Endodermal cell (in vitro differentiated cells): ENCODE results near the gene CDH13. TPM values are rescaled to one million over a fixed set of nuclear protein-coding genes. Genes with fewer than 3 reads are reported as not detected.

Experiments used
- DNase-seq: peaks from one replicate; pipeline ENCODE4 v3.0.0-alpha.2; 2017
- H3K27ac ChIP-seq: 2 replicates; pipeline ENCODE4 v1.5.1; 2013; ENCODE audit warnings: mild to moderate bottlenecking, low read depth, low read length, moderate library complexity
- H3K27me3 ChIP-seq: 2 replicates; pipeline ENCODE4 v1.6.1; 2013; ENCODE audit warnings: mild to moderate bottlenecking, low read length, moderate library complexity; ENCODE audit not compliant: insufficient read depth, control insufficient read depth, poor library complexity, severe bottlenecking
- H3K36me3 ChIP-seq: 2 replicates; pipeline ENCODE4 v1.7.0; 2013; ENCODE audit warnings: mild to moderate bottlenecking, low read length, moderate library complexity; ENCODE audit not compliant: control insufficient read depth, insufficient read depth
- H3K4me1 ChIP-seq: one replicate; pipeline ENCODE4 v1.7.0; 2013; ENCODE audit warnings: low read length; ENCODE audit not compliant: control insufficient read depth, insufficient read depth
- H3K4me3 ChIP-seq: 2 replicates; pipeline ENCODE4 v1.5.1; 2013; ENCODE audit warnings: mild to moderate bottlenecking, low read length, moderate library complexity
- H3K9ac ChIP-seq: 2 replicates; pipeline ENCODE4 v1.6.1; 2013; ENCODE audit warnings: mild to moderate bottlenecking, low read length, moderate library complexity; ENCODE audit not compliant: poor library complexity, severe bottlenecking; ENCODE audit errors: extremely low read depth
- H3K9me3 ChIP-seq: 2 replicates; pipeline ENCODE4 v1.6.1; 2013; ENCODE audit warnings: mild to moderate bottlenecking, low read length, moderate library complexity; ENCODE audit not compliant: control insufficient read depth
- H3K27ac Mint-ChIP-seq: 2 replicates; pipeline ENCODE4 v1.8.0; 2020; ENCODE audit warnings: mixed read lengths
- H3K27me3 Mint-ChIP-seq: 2 replicates; pipeline ENCODE4 v1.8.0; 2021; ENCODE audit warnings: mild to moderate bottlenecking, mixed read lengths; ENCODE audit not compliant: insufficient read depth
- H3K36me3 Mint-ChIP-seq: 2 replicates; pipeline ENCODE4 v1.8.0; 2020; ENCODE audit warnings: low read depth, mixed read lengths
- H3K4me1 Mint-ChIP-seq: 2 replicates; pipeline ENCODE4 v1.8.0; 2020; ENCODE audit warnings: mixed read lengths
- H3K4me3 Mint-ChIP-seq: 2 replicates; pipeline ENCODE4 v1.8.0; 2020; ENCODE audit warnings: mild to moderate bottlenecking, moderate library complexity, mixed read lengths
- H3K9me3 Mint-ChIP-seq: 2 replicates; pipeline ENCODE4 v1.8.0; 2020; ENCODE audit warnings: mild to moderate bottlenecking, mixed read lengths
- WGBS, 2 experiments: methylation state at CpG; one replicate each; pipeline versions ENCODE4 v1.1.5 to v1.1.7; 2013; ENCODE audit warnings: missing lambda C conversion rate in 2 of 2, mixed read lengths in 1 of 2; ENCODE audit not compliant: insufficient coverage in 1 of 2, insufficient read length in 1 of 2; 5-methylcytosine and 5-hydroxymethylcytosine counted together
- total RNA-seq, 2 donors: library from RNA; stranded (reverse); fragmentation: NEBNext Ultra II Directional in 1 of 2; extraction: Animal tissue kit (Norgen Biotek cat#: 25700) in 1 of 2; gene quantifications; 2 replicates in 1 of 2; 3 replicates in 1 of 2; pipeline ENCODE4 v1.2.1, GENCODE V29; 2021
- TF ChIP-seq, protein P1 (sequence below): fragments of 200-600 bp; sonication (generic); conservative IDR thresholded peaks from 2 replicates; pipeline ENCODE4 v1.5.0; 2021; ENCODE audit warnings: antibody characterized with exemption, mild to moderate bottlenecking

Gene CDH13
- total RNA-seq, 2 donors from 2014 or later: 0.86 to 1.8 TPM

DNA sequence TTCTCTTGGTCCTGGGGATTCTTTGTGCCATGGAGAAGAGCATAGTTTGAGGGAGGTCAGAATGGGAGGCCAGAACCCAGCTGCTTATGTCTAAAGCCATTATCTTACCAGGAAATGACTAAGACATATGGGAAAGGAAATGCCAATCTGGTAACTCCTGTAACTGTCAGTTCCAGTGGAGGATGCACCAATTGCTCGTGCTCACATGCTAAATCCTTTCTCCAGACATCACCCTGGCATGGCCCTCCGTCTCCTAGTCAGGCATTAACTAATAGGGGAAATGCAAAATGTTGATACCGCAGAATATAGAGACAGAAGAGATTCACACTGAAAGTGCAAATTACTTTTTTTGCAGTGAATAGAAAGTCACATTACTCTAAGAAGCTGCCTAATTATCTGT, 925.5 kb downstream of the CDH13 start:
- 89 to 96% methylated on average over 3 of the region's 3 CpGs for WGBS, 2 experiments
- Mint-ChIP-seq H3K4me1 (peaks cover 24% of the 10 kb centered on the region), H3K27me3 (no peaks in the 10 kb centered on the region), H3K4me3 (no peak overlapping the region), H3K36me3 (no peaks in the 10 kb centered on the region), H3K27ac (no peak overlapping the region), H3K9me3 (no peaks in the 10 kb centered on the region)
- TF ChIP-seq, protein P1, sequence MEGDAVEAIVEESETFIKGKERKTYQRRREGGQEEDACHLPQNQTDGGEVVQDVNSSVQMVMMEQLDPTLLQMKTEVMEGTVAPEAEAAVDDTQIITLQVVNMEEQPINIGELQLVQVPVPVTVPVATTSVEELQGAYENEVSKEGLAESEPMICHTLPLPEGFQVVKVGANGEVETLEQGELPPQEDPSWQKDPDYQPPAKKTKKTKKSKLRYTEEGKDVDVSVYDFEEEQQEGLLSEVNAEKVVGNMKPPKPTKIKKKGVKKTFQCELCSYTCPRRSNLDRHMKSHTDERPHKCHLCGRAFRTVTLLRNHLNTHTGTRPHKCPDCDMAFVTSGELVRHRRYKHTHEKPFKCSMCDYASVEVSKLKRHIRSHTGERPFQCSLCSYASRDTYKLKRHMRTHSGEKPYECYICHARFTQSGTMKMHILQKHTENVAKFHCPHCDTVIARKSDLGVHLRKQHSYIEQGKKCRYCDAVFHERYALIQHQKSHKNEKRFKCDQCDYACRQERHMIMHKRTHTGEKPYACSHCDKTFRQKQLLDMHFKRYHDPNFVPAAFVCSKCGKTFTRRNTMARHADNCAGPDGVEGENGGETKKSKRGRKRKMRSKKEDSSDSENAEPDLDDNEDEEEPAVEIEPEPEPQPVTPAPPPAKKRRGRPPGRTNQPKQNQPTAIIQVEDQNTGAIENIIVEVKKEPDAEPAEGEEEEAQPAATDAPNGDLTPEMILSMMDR: no peak
- H3K27me3 ChIP-seq: no peaks in the 10 kb centered on the region
- H3K4me3 ChIP-seq: no peak overlapping the region
- peaks cover 7% of the 10 kb centered on the region for H3K4me1 ChIP-seq
- no peak overlapping the region for H3K9ac ChIP-seq
- H3K36me3 ChIP-seq: no peaks in the 10 kb centered on the region
- H3K27ac ChIP-seq: no peak overlapping the region
- DNase-seq: no peak
- H3K9me3 ChIP-seq: no peaks in the 10 kb centered on the region

GRCh38 chr16:83552930-83553329, 926.2 kb downstream of the CDH13 start:
- Mint-ChIP-seq H3K27me3 (no peaks in the 10 kb centered on the region), H3K4me3 (no peak overlapping the region), H3K36me3 (no peaks in the 10 kb centered on the region), H3K9me3 (no peaks in the 10 kb centered on the region), H3K27ac (no peak overlapping the region), H3K4me1 (peaks cover 23% of the 10 kb centered on the region)
- Histone ChIP-seq H3K27ac (no peak overlapping the region), H3K9ac (no peak overlapping the region), H3K27me3 (no peaks in the 10 kb centered on the region), H3K9me3 (no peaks in the 10 kb centered on the region), H3K36me3 (no peaks in the 10 kb centered on the region), H3K4me1 (peaks cover 7% of the 10 kb centered on the region), H3K4me3 (no peak overlapping the region)
- WGBS, 2 experiments: 87% methylated on average over 10 of the region's 10 CpGs; no CpG with 5 or more reads in 1 of the 2 experiments
- no peak for DNase-seq
- TF ChIP-seq, protein P1: no peak

DNA sequence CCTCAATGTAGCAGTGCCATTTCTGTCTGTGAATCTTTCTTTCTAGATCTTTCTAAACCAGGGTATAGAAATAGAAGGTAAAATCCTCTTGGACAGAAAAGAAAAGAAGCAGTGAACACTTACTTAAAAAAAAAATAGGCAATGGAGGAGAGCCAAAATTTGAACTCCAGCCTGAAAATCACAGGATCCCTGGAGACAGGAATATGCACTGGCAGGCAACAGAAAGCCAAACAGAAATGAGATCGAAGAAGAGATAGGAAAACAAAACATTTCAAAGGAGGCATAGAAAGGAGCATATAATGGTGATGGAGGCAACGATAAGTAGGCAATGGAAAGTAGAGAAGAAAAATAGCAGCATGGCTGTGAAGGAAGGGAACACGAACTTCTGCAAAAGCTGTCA, 927.3 kb downstream of the CDH13 start:
- Histone ChIP-seq H3K9me3 (no peaks in the 10 kb centered on the region), H3K4me3 (no peak overlapping the region), H3K9ac (no peak overlapping the region), H3K27ac (no peak overlapping the region), H3K4me1 (peaks cover 6% of the 10 kb centered on the region), H3K27me3 (no peaks in the 10 kb centered on the region), H3K36me3 (no peaks in the 10 kb centered on the region)
- H3K4me1 Mint-ChIP-seq: peaks cover 13% of the 10 kb centered on the region
- no peak for DNase-seq
- no peak overlapping the region for H3K4me3 Mint-ChIP-seq
- peaks cover 3% of the 10 kb centered on the region for H3K27me3 Mint-ChIP-seq
- 91 to 96% methylated on average over 2 to 3 of the region's 3 CpGs for WGBS, 2 experiments
- H3K9me3 Mint-ChIP-seq: no peaks in the 10 kb centered on the region
- no peaks in the 10 kb centered on the region for H3K36me3 Mint-ChIP-seq
- TF ChIP-seq, protein P1: no peak
- no peak overlapping the region for H3K27ac Mint-ChIP-seq
